GM18868 (cell line): ENCODE measurements around the gene GPATCH8.
"Not testable (repeated sequence)": the region's sequence is repeated elsewhere in the genome, so short reads cannot be mapped to it uniquely, and the experiment has no call there.

Experiments used
- ATAC-seq: cut with Tn5 transposase; IDR thresholded peaks from one replicate; pipeline ENCODE4 v1.9.1; 2021; ENCODE audit warnings: mild to moderate bottlenecking, moderate library complexity; ENCODE audit not compliant: unreplicated experiment

GPATCH8 gene

GRCh38 chr17:44398692-44399691 is 104.2 kb downstream of the GPATCH8 start:
- ATAC-seq = no peak

- ATAC-seq = no peak
Observed at GRCh38 chr17:44397479-44398440, 105.4 kb downstream of the GPATCH8 start.

GRCh38 chr17:44396946-44397345 is 106.3 kb downstream of the GPATCH8 start:
- ATAC-seq = no peak

GRCh38 chr17:44394833-44395232 is 108.4 kb downstream of the GPATCH8 start:
- no peak for ATAC-seq

- ATAC-seq = not testable (repeated sequence)
Observed at GRCh38 chr17:44394112-44394511, 109.1 kb downstream of the GPATCH8 start.

GRCh38 chr17:44390250-44390870 is 112.8 kb downstream of the GPATCH8 start:
- ATAC-seq = no peak

- no peak for ATAC-seq
Observed at GRCh38 chr17:44389723-44390202, 113.4 kb downstream of the GPATCH8 start.

- ATAC-seq = no peak
Observed at GRCh38 chr17:44389281-44389680, 113.9 kb downstream of the GPATCH8 start, which contains the start of gene ITGA2B. ITGA2B (minus strand) TSS chr17:44389649; CDS start chr17:44389473, 176 bp downstream.

GRCh38 chr17:44387804-44388203 is 115.4 kb downstream of the GPATCH8 start:
- no peak for ATAC-seq

- ATAC-seq = no peak
Observed at GRCh38 chr17:44386182-44386525, 117.1 kb downstream of the GPATCH8 start.

GRCh38 chr17:44385287-44386181 is 117.7 kb downstream of the GPATCH8 start:
- no peak for ATAC-seq

- ATAC-seq = no peak
Observed at GRCh38 chr17:44384823-44385286, 118.4 kb downstream of the GPATCH8 start.

GRCh38 chr17:44384281-44384822 is 118.9 kb downstream of the GPATCH8 start:
- ATAC-seq = no peak

- ATAC-seq = no peak
Observed at GRCh38 chr17:44383861-44384260, 119.3 kb downstream of the GPATCH8 start.

- no peak for ATAC-seq
Observed at GRCh38 chr17:44383363-44383762, 119.8 kb downstream of the GPATCH8 start.

GRCh38 chr17:44382917-44383316 is 120.3 kb downstream of the GPATCH8 start:
- ATAC-seq = no peak

GRCh38 chr17:44381810-44382305 is 121.3 kb downstream of the GPATCH8 start:
- no peak for ATAC-seq

GRCh38 chr17:44380767-44381166 is 122.4 kb downstream of the GPATCH8 start:
- ATAC-seq = no peak

GRCh38 chr17:44379887-44380286 is 123.3 kb downstream of the GPATCH8 start:
- no peak for ATAC-seq
